Progenitor cell of endocrine pancreas (in vitro differentiated cells): ENCODE data around the gene LTBP3. TPM values are rescaled to one million over a fixed set of nuclear protein-coding genes. Genes with fewer than 3 reads are reported as not detected.

ENCODE experiments used
- DNase-seq: peaks from one replicate; pipeline ENCODE4 v3.0.0; 2021; ENCODE audit warnings: low spot score; ENCODE audit not compliant: unreplicated experiment
- H3K27ac Mint-ChIP-seq: 2 replicates; pipeline ENCODE4 v1.8.0; 2021; ENCODE audit warnings: mild to moderate bottlenecking, moderate library complexity, mixed read lengths
- H3K27me3 Mint-ChIP-seq: 2 replicates; pipeline ENCODE4 v1.8.0; 2021; ENCODE audit warnings: mixed read lengths
- H3K36me3 Mint-ChIP-seq: 2 replicates; pipeline ENCODE4 v1.8.0; 2022; ENCODE audit warnings: mixed read lengths; ENCODE audit not compliant: insufficient read depth
- H3K4me1 Mint-ChIP-seq: 2 replicates; pipeline ENCODE4 v1.8.0; 2021; ENCODE audit warnings: low read depth, mixed read lengths
- H3K4me3 Mint-ChIP-seq: 2 replicates; pipeline ENCODE4 v1.8.0; 2021; ENCODE audit warnings: low read depth, mild to moderate bottlenecking, moderate library complexity, mixed read lengths
- H3K9me3 Mint-ChIP-seq: 2 replicates; pipeline ENCODE4 v1.8.0; 2021; ENCODE audit warnings: low read depth, mixed read lengths
- total RNA-seq: library from RNA; stranded (reverse); gene quantifications from 2 replicates; pipeline ENCODE4 v1.2.1, GENCODE V29; 2021
- TF ChIP-seq, protein P1 (sequence below): fragments of 200-600 bp; sonication (generic); IDR thresholded peaks from one replicate; pipeline ENCODE4 v1.5.0; 2021; ENCODE audit warnings: antibody characterized with exemption, mild to moderate bottlenecking; ENCODE audit not compliant: unreplicated experiment

LTBP3 gene
- total RNA-seq, 1 donor from 2014 or later, result 55.3 TPM

DNA sequence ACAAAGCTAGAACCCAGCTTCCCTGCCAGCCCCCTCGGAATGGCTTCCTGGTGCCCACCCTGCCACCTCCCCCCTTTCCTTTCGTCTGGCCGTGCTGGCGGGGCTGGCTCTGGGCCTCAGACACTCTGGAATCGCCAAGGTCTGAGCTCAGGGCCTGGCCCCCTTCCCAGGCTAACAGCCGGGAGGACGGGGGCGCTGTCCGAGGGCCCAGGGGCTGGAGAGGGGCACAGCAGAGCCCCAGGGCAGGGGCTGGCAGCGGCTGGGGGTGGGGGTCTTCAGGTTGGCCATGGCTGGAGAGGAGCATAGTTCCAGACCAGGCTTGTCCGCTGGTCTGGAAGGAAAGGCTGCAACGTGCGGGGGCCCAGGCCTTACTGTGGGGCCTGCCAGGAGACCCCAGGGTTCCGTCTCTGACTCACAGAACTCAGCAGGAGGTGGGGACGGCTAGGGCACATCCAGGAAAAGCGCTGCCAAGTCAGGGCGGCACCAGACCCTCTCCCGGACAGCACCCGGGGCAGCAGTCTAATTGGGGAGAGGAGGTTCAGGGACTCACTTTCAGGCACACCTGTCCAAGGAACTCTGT, 861 bp upstream of the LTBP3 start:
- Mint-ChIP-seq H3K36me3 (no peaks in the 10 kb centered on the region), H3K27ac (peak overlapping the region; percentile 90), H3K4me3 (peak overlapping the region; percentile 56), H3K9me3 (no peaks in the 10 kb centered on the region), H3K4me1 (peaks cover 12% of the 10 kb centered on the region), H3K27me3 (peaks cover 41% of the 10 kb centered on the region)
- TF ChIP-seq, protein P1, sequence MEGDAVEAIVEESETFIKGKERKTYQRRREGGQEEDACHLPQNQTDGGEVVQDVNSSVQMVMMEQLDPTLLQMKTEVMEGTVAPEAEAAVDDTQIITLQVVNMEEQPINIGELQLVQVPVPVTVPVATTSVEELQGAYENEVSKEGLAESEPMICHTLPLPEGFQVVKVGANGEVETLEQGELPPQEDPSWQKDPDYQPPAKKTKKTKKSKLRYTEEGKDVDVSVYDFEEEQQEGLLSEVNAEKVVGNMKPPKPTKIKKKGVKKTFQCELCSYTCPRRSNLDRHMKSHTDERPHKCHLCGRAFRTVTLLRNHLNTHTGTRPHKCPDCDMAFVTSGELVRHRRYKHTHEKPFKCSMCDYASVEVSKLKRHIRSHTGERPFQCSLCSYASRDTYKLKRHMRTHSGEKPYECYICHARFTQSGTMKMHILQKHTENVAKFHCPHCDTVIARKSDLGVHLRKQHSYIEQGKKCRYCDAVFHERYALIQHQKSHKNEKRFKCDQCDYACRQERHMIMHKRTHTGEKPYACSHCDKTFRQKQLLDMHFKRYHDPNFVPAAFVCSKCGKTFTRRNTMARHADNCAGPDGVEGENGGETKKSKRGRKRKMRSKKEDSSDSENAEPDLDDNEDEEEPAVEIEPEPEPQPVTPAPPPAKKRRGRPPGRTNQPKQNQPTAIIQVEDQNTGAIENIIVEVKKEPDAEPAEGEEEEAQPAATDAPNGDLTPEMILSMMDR, result no peak
- DNase-seq, result no peak

DNA sequence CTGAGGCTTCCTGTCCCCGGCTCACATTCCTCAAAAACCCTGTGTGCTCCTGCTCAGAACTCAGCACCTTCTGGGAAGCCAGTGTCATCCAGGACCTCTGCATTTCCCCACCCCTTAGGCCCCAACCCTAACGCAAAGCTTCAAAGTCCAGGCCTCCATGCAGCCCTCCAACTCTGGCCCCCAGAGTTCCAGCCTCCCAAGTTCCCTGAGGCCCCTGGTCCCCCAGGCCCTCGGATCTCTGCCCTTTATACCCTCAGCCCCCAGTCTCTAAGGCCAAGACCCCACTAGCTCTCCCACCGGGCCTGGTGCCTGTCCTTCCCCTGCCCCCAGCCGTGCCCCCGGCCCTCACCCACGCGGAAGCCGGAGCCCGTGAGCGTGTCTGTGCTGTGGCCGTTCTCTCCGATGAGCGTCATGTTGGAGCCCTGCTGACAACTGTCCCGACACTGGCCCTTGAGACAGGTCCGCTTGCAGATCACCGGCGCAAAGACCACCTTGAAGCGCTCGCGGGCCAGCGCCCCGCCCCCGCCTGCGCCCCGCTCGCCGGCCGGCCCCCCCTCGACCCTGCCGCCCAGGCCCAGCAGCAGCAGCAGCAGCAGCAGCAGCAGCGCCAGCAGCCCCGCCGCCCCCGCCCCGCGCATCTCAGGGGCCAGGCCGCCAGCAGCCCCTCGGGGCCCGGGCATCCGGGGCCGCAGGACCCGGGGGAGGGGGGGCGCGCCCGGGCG, 718 bp downstream of the LTBP3 start:
- Mint-ChIP-seq H3K4me3 (peak overlapping the region; percentile 71), H3K4me1 (peaks cover 14% of the 10 kb centered on the region), H3K27me3 (peaks cover 40% of the 10 kb centered on the region), H3K36me3 (no peaks in the 10 kb centered on the region), H3K27ac (peak overlapping the region; percentile 25), H3K9me3 (no peaks in the 10 kb centered on the region)
- TF ChIP-seq, protein P1, result no peak
- DNase-seq, result no peak

DNA sequence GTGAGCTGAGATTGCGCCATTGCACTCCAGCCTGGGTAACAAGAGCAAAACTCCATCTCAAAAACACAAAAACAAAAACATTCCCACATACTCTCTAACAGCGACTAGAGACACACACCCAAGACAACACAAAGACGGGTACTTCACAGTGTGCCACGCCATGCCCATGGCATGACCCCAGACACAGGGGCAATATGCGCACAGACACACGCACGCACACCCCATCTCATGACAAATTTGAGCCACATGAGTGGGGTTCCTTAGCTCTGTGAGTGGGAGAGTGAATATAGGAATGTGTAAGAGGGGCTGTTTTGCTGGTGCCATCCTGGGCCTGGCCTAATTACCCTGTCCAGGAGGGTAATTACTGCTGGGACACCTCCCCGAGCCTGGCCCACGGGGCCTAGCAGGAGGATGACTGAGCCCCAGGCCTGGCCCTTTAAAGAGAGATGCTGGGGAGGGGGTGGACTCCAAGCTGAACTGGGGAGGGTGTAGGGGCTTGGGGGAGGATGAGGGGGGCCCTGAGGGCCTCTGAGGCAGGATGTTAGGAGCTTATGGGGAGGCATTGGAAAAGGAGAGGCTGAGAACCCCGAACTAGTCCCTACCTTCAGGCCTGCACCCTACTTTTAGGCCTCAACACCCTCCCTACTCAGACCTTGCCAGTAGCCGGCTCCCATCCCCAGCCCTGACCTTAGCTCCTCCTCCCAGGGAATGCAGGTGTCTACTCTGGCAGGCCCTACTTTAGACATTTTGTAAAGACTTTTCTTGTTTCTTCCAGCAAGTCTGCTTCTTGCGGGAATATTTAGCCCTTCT, 1.5 kb downstream of the LTBP3 start:
- peaks cover 18% of the 10 kb centered on the region for H3K4me1 Mint-ChIP-seq
- TF ChIP-seq, protein P1, result no peak
- H3K9me3 Mint-ChIP-seq, result no peaks in the 10 kb centered on the region
- peak overlapping the region; percentile 71 for H3K27ac Mint-ChIP-seq
- no peak for DNase-seq
- no peaks in the 10 kb centered on the region for H3K36me3 Mint-ChIP-seq
- H3K4me3 Mint-ChIP-seq, result peak overlapping the region; percentile 71
- peaks cover 39% of the 10 kb centered on the region for H3K27me3 Mint-ChIP-seq

DNA sequence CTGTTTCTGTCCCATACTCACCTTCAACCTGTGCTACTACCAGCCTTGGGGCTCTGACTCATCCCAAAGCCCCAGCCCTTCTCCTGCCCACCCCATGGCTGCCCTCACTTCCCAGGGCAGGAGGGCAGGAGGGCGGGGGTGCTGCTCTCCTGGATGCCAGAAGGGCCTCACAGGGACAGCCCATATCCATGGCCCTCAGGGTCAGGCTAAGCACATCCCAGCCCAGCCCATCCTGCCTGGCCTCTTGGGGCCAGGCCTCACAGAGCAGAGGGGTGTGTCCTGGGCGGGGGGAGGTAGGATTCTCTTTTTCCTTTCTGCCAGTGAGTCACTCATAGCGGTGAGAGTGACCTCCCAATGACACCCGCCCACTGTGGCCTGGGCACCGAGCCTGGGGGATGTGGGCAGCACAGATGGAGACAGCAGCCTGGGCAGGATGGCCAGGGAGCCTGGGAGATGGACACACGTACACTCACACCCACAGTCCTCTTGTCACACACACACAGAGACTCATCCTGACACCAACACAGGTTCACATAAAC, 2.4 kb downstream of the LTBP3 start:
- Mint-ChIP-seq H3K27me3 (peaks cover 41% of the 10 kb centered on the region), H3K4me3 (peak overlapping the region; percentile 55), H3K36me3 (no peaks in the 10 kb centered on the region), H3K4me1 (peaks cover 24% of the 10 kb centered on the region), H3K9me3 (no peaks in the 10 kb centered on the region), H3K27ac (no peak overlapping the region)
- no peak for DNase-seq
- TF ChIP-seq, protein P1, result no peak

DNA sequence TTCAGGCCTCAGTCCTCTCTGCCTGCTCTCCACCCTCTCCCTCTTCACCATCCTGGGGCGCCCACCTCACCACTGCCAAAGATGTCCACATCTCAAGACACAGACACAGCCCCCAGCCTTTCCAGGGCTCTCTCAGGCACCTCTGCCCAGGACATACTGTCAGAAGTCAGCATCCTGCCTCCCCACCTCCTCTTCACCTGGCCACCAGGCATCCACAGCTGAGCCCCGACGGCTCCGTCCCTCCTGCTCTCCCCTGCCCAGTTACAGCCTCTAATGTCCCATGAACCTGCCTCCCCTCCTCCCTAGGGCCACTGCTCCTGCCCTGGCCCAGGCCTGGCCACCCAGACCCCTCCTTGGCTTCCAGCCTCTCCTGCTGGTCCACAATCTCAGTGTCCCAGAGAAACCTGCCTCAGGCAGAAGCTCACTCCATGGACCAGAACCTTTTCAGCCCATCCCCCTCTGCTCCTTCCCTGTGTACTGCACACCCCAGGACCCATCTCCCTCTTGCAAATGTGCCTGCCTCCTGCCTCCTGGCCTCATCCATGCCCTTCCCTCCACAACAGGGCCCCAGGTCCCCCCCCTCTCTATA, 3.2 kb downstream of the LTBP3 start:
- no peaks in the 10 kb centered on the region for H3K36me3 Mint-ChIP-seq
- H3K4me1 Mint-ChIP-seq, result peaks cover 21% of the 10 kb centered on the region
- TF ChIP-seq, protein P1, result no peak
- no peaks in the 10 kb centered on the region for H3K9me3 Mint-ChIP-seq
- no peak overlapping the region for H3K4me3 Mint-ChIP-seq
- peak overlapping the region; percentile 82 for H3K27ac Mint-ChIP-seq
- DNase-seq, result no peak
- peaks cover 33% of the 10 kb centered on the region for H3K27me3 Mint-ChIP-seq
